ENCODE data around the gene ADCY6. TPM values are rescaled to one million over a fixed set of nuclear protein-coding genes. Genes with fewer than 3 reads are reported as not detected.

Gene ADCY6
- total RNA-seq, 1 donor from 2014 or later: 28.9 TPM

DNA sequence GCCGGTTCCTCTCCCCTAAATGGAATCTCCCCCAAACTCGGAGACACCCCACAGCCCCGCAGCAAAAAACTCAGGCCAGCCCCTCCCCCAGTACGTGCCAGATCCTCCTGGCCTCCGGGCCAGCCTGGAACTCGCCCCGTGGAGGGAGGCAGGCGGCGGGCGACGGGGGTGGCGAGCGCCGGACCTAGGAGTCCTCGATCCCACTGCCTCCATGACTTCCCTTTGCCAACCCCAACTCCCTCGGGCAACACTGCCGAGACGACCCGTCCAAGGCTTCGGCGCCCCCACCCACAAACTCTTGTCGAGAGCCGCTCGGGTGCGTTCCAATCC, 400 bp downstream of the ADCY6 start:
- Histone ChIP-seq H3K4me2 (ENCODE audit: low read length) (peak overlapping the region; percentile 91), H3K79me2 (ENCODE audit: insufficient read depth, low read length) (peaks cover 46% of the 10 kb centered on the region), H2AFZ (ENCODE audit: low read depth, low read length) (peak overlapping the region; percentile 83), H3K9me3 (ENCODE audit: insufficient read depth, low read depth, low read length) (no peaks in the 10 kb centered on the region), H3K9ac (ENCODE audit: low read length) (peak overlapping the region; percentile 86), H3K27ac (ENCODE audit: low read depth, low read length) (peak overlapping the region; percentile 38), H3K36me3 (ENCODE audit: insufficient read depth, low read length) (no peaks in the 10 kb centered on the region), H3K27me3 (ENCODE audit: insufficient read depth, low read length) (no peaks in the 10 kb centered on the region), H3K4me1 (ENCODE audit: insufficient read depth, low read length) (peaks cover 13% of the 10 kb centered on the region), H4K20me1 (ENCODE audit: insufficient read depth, low read length) (peaks cover 37% of the 10 kb centered on the region), H3K4me3 (ENCODE audit: insufficient read depth, low read depth, low read length) (peak overlapping the region; percentile 69)
- Mint-ChIP-seq H3K4me3 (ENCODE audit: unreplicated experiment) (peak overlapping the region; percentile 94), H3K27me3 (ENCODE audit: low read depth, unreplicated experiment) (peaks cover 4% of the 10 kb centered on the region), H3K4me1 (ENCODE audit: low read depth, unreplicated experiment) (peaks cover 8% of the 10 kb centered on the region), H3K9me3 (ENCODE audit: unreplicated experiment) (no peaks in the 10 kb centered on the region), H3K27ac (ENCODE audit: unreplicated experiment) (peak overlapping the region; percentile 41), H3K36me3 (ENCODE audit: low read depth, unreplicated experiment) (no peaks in the 10 kb centered on the region)
- DNase-seq (ENCODE audit: low read depth) (no peak), FAIRE-seq (no peak)
- no peak for TF ChIP-seq CTCF (IDR thresholded peaks at IDR 0.05; ENCODE audit: insufficient read depth, low read depth, low read length)
- no peak for TF ChIP-seq EZH2 (IDR thresholded peaks at IDR 0.05; ENCODE audit: insufficient read depth, low read length)

- Histone ChIP-seq H3K9me3 (ENCODE audit: insufficient read depth, low read depth, low read length) (no peaks in the 10 kb centered on the region), H3K4me2 (ENCODE audit: low read length) (peak overlapping the region; percentile 91), H4K20me1 (ENCODE audit: insufficient read depth, low read length) (peaks cover 41% of the 10 kb centered on the region), H3K9ac (ENCODE audit: low read length) (peak overlapping the region; percentile 86), H3K27me3 (ENCODE audit: insufficient read depth, low read length) (no peaks in the 10 kb centered on the region), H3K4me3 (ENCODE audit: insufficient read depth, low read depth, low read length) (peak overlapping the region; percentile 69), H3K79me2 (ENCODE audit: insufficient read depth, low read length) (peaks cover 52% of the 10 kb centered on the region), H3K36me3 (ENCODE audit: insufficient read depth, low read length) (no peaks in the 10 kb centered on the region), H3K4me1 (ENCODE audit: insufficient read depth, low read length) (peaks cover 13% of the 10 kb centered on the region), H2AFZ (ENCODE audit: low read depth, low read length) (peak overlapping the region; percentile 83), H3K27ac (ENCODE audit: low read depth, low read length) (peak overlapping the region; percentile 38)
- Mint-ChIP-seq H3K4me1 (ENCODE audit: low read depth, unreplicated experiment) (peaks cover 8% of the 10 kb centered on the region), H3K27me3 (ENCODE audit: low read depth, unreplicated experiment) (no peaks in the 10 kb centered on the region), H3K27ac (ENCODE audit: unreplicated experiment) (peak overlapping the region; percentile 41), H3K36me3 (ENCODE audit: low read depth, unreplicated experiment) (no peaks in the 10 kb centered on the region), H3K9me3 (ENCODE audit: unreplicated experiment) (no peaks in the 10 kb centered on the region), H3K4me3 (ENCODE audit: unreplicated experiment) (peak overlapping the region; percentile 94)
- FAIRE-seq: no peak
- no peak for DNase-seq (ENCODE audit: low read depth)
- TF ChIP-seq EZH2 (IDR thresholded peaks at IDR 0.05; ENCODE audit: insufficient read depth, low read length) (no peak), CTCF (IDR thresholded peaks at IDR 0.05; ENCODE audit: insufficient read depth, low read depth, low read length) (no peak)
Measured at GRCh38 chr12:48787791-48788523, 932 bp downstream of the ADCY6 start.
